Thyroid gland (tissue), 4 donors: Measurements from ENCODE around the gene RNF220.

ENCODE experiments used
- CTCF ChIP-seq, 6 experiments: fragments of 200-600 bp in 3 of 6; fragments of 450-650 bp in 3 of 6; sonication (generic) in 3 of 6; IDR thresholded peaks; one replicate each; pipeline ENCODE4 v1.5.1; 2016 to 2019; ENCODE audit warnings: antibody characterized with exemption in 6 of 6, mild to moderate bottlenecking in 2 of 6, inconsistent platforms in 1 of 6, moderate library complexity in 1 of 6
- POLR2A ChIP-seq, 2 donors: fragments of 450-650 bp; IDR thresholded peaks; one replicate each; pipeline ENCODE4 v1.6.1; 2017; ENCODE audit warnings: antibody characterized with exemption in 2 of 2, mild to moderate bottlenecking in 2 of 2, moderate library complexity in 1 of 2

DNA sequence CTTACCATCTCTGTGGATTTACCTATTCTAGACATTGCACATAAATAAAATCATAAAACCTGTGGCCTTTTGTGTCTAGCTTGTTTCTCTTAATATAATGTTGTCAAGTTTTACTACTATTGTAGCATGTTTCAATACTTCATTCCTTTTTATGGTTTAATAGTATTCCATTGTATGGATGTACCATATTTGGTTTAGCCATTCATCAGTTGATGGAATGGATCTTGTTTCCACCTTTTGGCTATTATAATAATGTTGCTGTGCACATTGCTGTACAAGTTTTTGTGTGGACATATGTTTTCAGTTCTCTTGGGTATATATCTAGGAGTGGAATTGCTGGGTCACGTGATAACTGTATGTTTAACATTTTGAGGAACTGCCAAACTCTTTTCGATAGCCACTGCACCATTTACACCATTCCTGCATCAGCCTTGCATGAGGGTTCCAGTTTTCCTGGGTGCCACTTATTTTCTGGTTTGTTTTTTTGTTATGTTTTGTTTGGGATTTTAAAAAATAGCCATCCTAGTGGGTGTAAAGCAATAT lies 66.9 kb downstream of the RNF220 start:
- no peak for TF ChIP-seq POLR2A (IDR thresholded peaks at IDR 0.05)
- TF ChIP-seq CTCF (IDR thresholded peaks at IDR 0.05): no peak
